Measurements from ENCODE around the gene FITM1.

The FITM1 gene

GRCh38 chr14:24093207-24093900, 37.1 kb upstream of the FITM1 start:
- peak overlapping the region; percentile 85 for H3K27ac ChIP-seq
- TF ChIP-seq CTCF (IDR thresholded peaks at IDR 0.05), result no peak
- TF ChIP-seq ZFX (IDR thresholded peaks at IDR 0.05; ENCODE audit: borderline replicate concordance), result no peak

GRCh38 chr14:24093901-24094840, 36.3 kb upstream of the FITM1 start, which contains the start of gene PCK2:
PCK2 (plus strand) TSS chr14:24094311; CDS start chr14:24094406, 95 bp downstream.
- TF ChIP-seq ZFX (IDR thresholded peaks at IDR 0.05; ENCODE audit: borderline replicate concordance), result no peak
- TF ChIP-seq CTCF (IDR thresholded peaks at IDR 0.05), result peak; percentile 16; the same call in 1 of the 2 replicates
- peak within 1 kb of the TSS; percentile 85 for H3K27ac ChIP-seq

GRCh38 chr14:24094841-24095270, 35.6 kb upstream of the FITM1 start:
- peak overlapping the region; percentile 85 for H3K27ac ChIP-seq
- no peak for TF ChIP-seq CTCF (IDR thresholded peaks at IDR 0.05)
- TF ChIP-seq ZFX (IDR thresholded peaks at IDR 0.05; ENCODE audit: borderline replicate concordance), result no peak

GRCh38 chr14:24095271-24096068, 35.0 kb upstream of the FITM1 start:
- peak overlapping the region; percentile 85 for H3K27ac ChIP-seq
- TF ChIP-seq ZFX (IDR thresholded peaks at IDR 0.05; ENCODE audit: borderline replicate concordance), result no peak
- TF ChIP-seq CTCF (IDR thresholded peaks at IDR 0.05), result no peak

GRCh38 chr14:24096545-24097181, 33.8 kb upstream of the FITM1 start:
- no peak for TF ChIP-seq CTCF (IDR thresholded peaks at IDR 0.05)
- no peak for TF ChIP-seq ZFX (IDR thresholded peaks at IDR 0.05; ENCODE audit: borderline replicate concordance)
- no peak overlapping the region for H3K27ac ChIP-seq

- TF ChIP-seq CTCF (IDR thresholded peaks at IDR 0.05), result no peak
- no peak for TF ChIP-seq ZFX (IDR thresholded peaks at IDR 0.05; ENCODE audit: borderline replicate concordance)
- H3K27ac ChIP-seq, result no peak overlapping the region
Measured at GRCh38 chr14:24098229-24098926, 32.1 kb upstream of the FITM1 start.

All from 22Rv1 (cell line).